HepG2 (cell line): ENCODE results near the gene ABCC3. TPM values are rescaled to one million over a fixed set of nuclear protein-coding genes. Genes with fewer than 3 reads are reported as not detected.

Experiments
- ATAC-seq: fragments of 200-7000 bp; cut with Tn5 transposase; 3 replicates; pipeline ENCODE4 v1.9.1; 2020; ENCODE audit warnings: mild to moderate bottlenecking, moderate library complexity
- BruUV-seq: library from RNA; stranded (reverse); fragments of 400-500 nt; replicated peaks from 2 replicates; lab custom pipeline; 2021; lab: Mats Ljungman, UMichigan
- CTCF ChIA-PET: fragments of 300-600 bp; formaldehyde crosslinking; extraction: SDS; loops from one replicate; lab custom pipeline; 2021; ENCODE audit warnings: low total read pairs, inconsistent platforms, low intra/inter-chr PET ratio; lab: Yijun Ruan, JAX
- POLR2A ChIA-PET: fragments of 350-600 bp; sonication (Branson Sonifier 250); formaldehyde crosslinking; loops from one replicate; lab custom pipeline; 2020; ENCODE audit warnings: antibody characterized with exemption, inconsistent platforms; lab: Yijun Ruan, JAX
- DNase-seq: peaks from one replicate; pipeline ENCODE4 v3.0.0-alpha.2; 2015; ENCODE audit warnings: low spot score
- FAIRE-seq: peaks from 3 replicates; lab custom pipeline; 2011; peaks lifted over from hg19 to GRCh38; lab: Jason Lieb, UNC
- H2AFZ ChIP-seq: one replicate; pipeline ENCODE4 v1.6.1; 2011; ENCODE audit warnings: low read length, inconsistent platforms
- H3K27ac ChIP-seq: fragments of 300-600 bp; 3 replicates; pipeline ENCODE4 v1.8.0; 2011; ENCODE audit warnings: mixed run types, mild to moderate bottlenecking, mixed read lengths, low read length, inconsistent platforms; ENCODE audit not compliant: insufficient read depth; ENCODE audit errors: extremely low read length
- H3K27me3 ChIP-seq, 2 experiments: fragments of 200-600 bp in 1 of 2; 2 replicates in 1 of 2; 3 replicates in 1 of 2; pipeline versions ENCODE4 v1.6.0 to v1.8.0; 2011; ENCODE audit warnings: low read length in 2 of 2, mild to moderate bottlenecking in 2 of 2, moderate library complexity in 2 of 2, inconsistent platforms in 1 of 2; ENCODE audit not compliant: insufficient read depth in 2 of 2, control insufficient read depth in 1 of 2
- H3K36me3 ChIP-seq, 2 experiments: fragments of 200-600 bp in 1 of 2; replicated peaks in 1 of 2; 2 replicates in 1 of 2; 3 replicates in 1 of 2; pipeline versions ENCODE4 v1.5.1 to v1.8.0; 2011; ENCODE audit warnings: low read length in 2 of 2, inconsistent platforms in 1 of 2; ENCODE audit not compliant: insufficient read depth in 2 of 2, control insufficient read depth in 1 of 2
- H3K4me1 ChIP-seq: 2 replicates; pipeline ENCODE4 v1.5.1; 2012; ENCODE audit warnings: low read length, inconsistent platforms; ENCODE audit not compliant: insufficient read depth
- H3K4me2 ChIP-seq: 2 replicates; pipeline ENCODE4 v1.6.0; 2011; ENCODE audit warnings: low read depth, low read length, inconsistent platforms
- H3K4me3 ChIP-seq, 3 experiments: fragments of 200-600 bp in 1 of 3; sonication (generic), shearing (Covaris generic) in 1 of 3; replicated peaks in 1 of 3; 2 replicates each; pipeline ENCODE4 v1.5.1; 2011 to 2016; ENCODE audit warnings: low read length in 3 of 3, inconsistent platforms in 2 of 3, low read depth in 2 of 3, mild to moderate bottlenecking in 2 of 3, control low read depth in 1 of 3, mixed read lengths in 1 of 3; ENCODE audit not compliant: insufficient read depth in 1 of 3
- H3K79me2 ChIP-seq: one replicate; pipeline ENCODE4 v1.6.1; 2011; ENCODE audit warnings: low read length, inconsistent platforms; ENCODE audit not compliant: insufficient read depth
- H3K9ac ChIP-seq: 2 replicates; pipeline ENCODE4 v1.6.0; 2011; ENCODE audit warnings: mild to moderate bottlenecking, low read depth, low read length, inconsistent platforms; ENCODE audit not compliant: insufficient read depth
- H3K9me3 ChIP-seq: 2 replicates; pipeline ENCODE4 v1.5.1; 2012; ENCODE audit warnings: mild to moderate bottlenecking, low read length
- H4K20me1 ChIP-seq: 2 replicates; pipeline ENCODE4 v1.6.0; 2011; ENCODE audit warnings: inconsistent platforms, mild to moderate bottlenecking, low read length, moderate library complexity; ENCODE audit not compliant: insufficient read depth
- CENPX ChIP-seq: sonication (generic); formaldehyde crosslinking; IDR thresholded peaks from 2 replicates; pipeline ENCODE4 v1.9.0; 2021; ENCODE audit warnings: mild to moderate bottlenecking, missing genetic modification reagents, moderate library complexity
- CREB3 ChIP-seq: sonication (generic); formaldehyde crosslinking; IDR thresholded peaks from 2 replicates; pipeline ENCODE4 v1.5.0; 2020; ENCODE audit warnings: missing genetic modification reagents
- EEA1 ChIP-seq: sonication (generic); formaldehyde crosslinking; IDR thresholded peaks from 2 replicates; pipeline ENCODE4 v1.5.1; 2020; ENCODE audit warnings: mild to moderate bottlenecking, missing genetic modification reagents, borderline replicate concordance
- HNRNPUL1 ChIP-seq: fragments of 200-400 bp; formaldehyde crosslinking; IDR thresholded peaks from 2 replicates; pipeline ENCODE4 v1.6.1; 2017; ENCODE audit warnings: low read depth, mild to moderate bottlenecking, low read length, moderate library complexity
- HOMEZ ChIP-seq: IDR thresholded peaks from 2 replicates; pipeline ENCODE4 v1.6.1; 2016; ENCODE audit warnings: low read depth
- IKZF4 ChIP-seq: sonication (generic); formaldehyde crosslinking; IDR thresholded peaks from 2 replicates; pipeline ENCODE4 v1.5.1; 2020; ENCODE audit warnings: borderline replicate concordance, mild to moderate bottlenecking, low read depth, missing genetic modification reagents; ENCODE audit errors: not compliant biosample characterization
- KAT2B ChIP-seq: fragments of 150-350 bp; IDR thresholded peaks from 2 replicates; pipeline ENCODE4 v1.6.1; 2014; ENCODE audit warnings: low read depth, low read length, borderline replicate concordance
- KDM5A ChIP-seq: fragments of 200-600 bp; sonication (generic); IDR thresholded peaks from 2 replicates; pipeline ENCODE4 v1.7.0; 2018; ENCODE audit warnings: antibody characterized with exemption, mild to moderate bottlenecking, low read length, borderline replicate concordance
- KMT2B ChIP-seq: IDR thresholded peaks from 2 replicates; pipeline ENCODE4 v1.6.1; 2016; ENCODE audit warnings: missing genetic modification reagents, missing compliant biosample characterization
- PLSCR1 ChIP-seq: sonication (generic); formaldehyde crosslinking; IDR thresholded peaks from 2 replicates; pipeline ENCODE4 v1.5.0; 2020; ENCODE audit warnings: missing genetic modification reagents, mild to moderate bottlenecking, borderline replicate concordance
- RAD51 ChIP-seq: fragments of 450-650 bp; IDR thresholded peaks from 2 replicates; pipeline ENCODE4 v1.6.1; 2016; ENCODE audit warnings: borderline replicate concordance
- REXO4 ChIP-seq: sonication (generic); formaldehyde crosslinking; IDR thresholded peaks from 2 replicates; pipeline ENCODE4 v1.8.0; 2022; ENCODE audit warnings: missing genetic modification reagents, mild to moderate bottlenecking, borderline replicate concordance
- RNF2 ChIP-seq: fragments of 450-650 bp; conservative IDR thresholded peaks from 2 replicates; pipeline ENCODE4 v1.6.1; 2016; ENCODE audit warnings: low read depth
- SNRNP70 ChIP-seq: fragments of 200-400 bp; formaldehyde crosslinking; IDR thresholded peaks from 2 replicates; pipeline ENCODE4 v1.6.1; 2017; ENCODE audit warnings: mild to moderate bottlenecking, low read depth, low read length, moderate library complexity
- SRY ChIP-seq: sonication (generic); formaldehyde crosslinking; IDR thresholded peaks from 2 replicates; pipeline ENCODE4 v1.8.0; 2022; ENCODE audit warnings: mild to moderate bottlenecking, missing genetic modification reagents
- ZFX ChIP-seq: sonication (generic); formaldehyde crosslinking; IDR thresholded peaks from 2 replicates; pipeline ENCODE4 v1.4.0; 2020; ENCODE audit warnings: mild to moderate bottlenecking, low read depth, missing genetic modification reagents, moderate library complexity
- ZMAT3 ChIP-seq: sonication (generic); formaldehyde crosslinking; conservative IDR thresholded peaks from 2 replicates; pipeline ENCODE4 v1.7.0; 2021; ENCODE audit warnings: missing genetic modification reagents
- ZNF124 ChIP-seq: sonication (generic); formaldehyde crosslinking; IDR thresholded peaks from 2 replicates; pipeline ENCODE4 v1.4.0; 2020; ENCODE audit warnings: missing genetic modification reagents
- ZNF20 ChIP-seq: sonication (generic); formaldehyde crosslinking; IDR thresholded peaks from 2 replicates; pipeline ENCODE4 v1.4.0; 2020; ENCODE audit warnings: mild to moderate bottlenecking, moderate library complexity, missing genetic modification reagents
- ZNF326 ChIP-seq: sonication (generic); formaldehyde crosslinking; IDR thresholded peaks from 2 replicates; pipeline ENCODE4 v1.4.0; 2020; ENCODE audit warnings: missing genetic modification reagents, borderline replicate concordance
- ZNF546 ChIP-seq: sonication (generic); formaldehyde crosslinking; conservative IDR thresholded peaks from 2 replicates; pipeline ENCODE4 v1.8.1; 2023; ENCODE audit warnings: mild to moderate bottlenecking, missing genetic modification reagents
- WGBS: methylation state at CpG from one replicate; pipeline ENCODE4 v1.1.6; 2017; ENCODE audit warnings: low lambda C conversion rate; 5-methylcytosine and 5-hydroxymethylcytosine counted together
- in situ Hi-C: cut with HindIII; loops from 2 replicates; pipeline ENCODE4 v1.10.0; 2017; ENCODE audit warnings: low pct_unique_long_range_greater_than_20kb; ENCODE audit not compliant: extremely low pct_ligation_motif_present
- intact Hi-C: fragments of 100-400 bp; cut with micrococcal nuclease; formaldehyde crosslinking; loops from one replicate; pipeline ENCODE4 v1.10.0; 2022; ENCODE audit not compliant: unreplicated experiment
- polyA plus RNA-seq, 8 experiments: library from polyadenylated mRNA; depleted of rRNA in 3 of 8; stranded (reverse) in 7 of 8; unstranded in 1 of 8; fragments of >200 nt; fragmentation: Illumina TruSeq in 4 of 8; extraction: Trizol in 4 of 8; gene quantifications; 2 replicates each; pipeline versions ENCODE4 v1.2.1 to v1.2.3, GENCODE V29; 2011 to 2016; ENCODE audit warnings: low read depth in 4 of 8, missing spikeins in 1 of 8, mixed read lengths in 1 of 8; ENCODE audit not compliant: insufficient read depth in 1 of 8
- total RNA-seq, 5 experiments: library from RNA; depleted of rRNA; stranded (reverse); fragments of >200 nt; fragmentation: Illumina TruSeq; extraction: Trizol; gene quantifications; 2 replicates each; pipeline ENCODE4 v1.2.3, GENCODE V29; 2016; ENCODE audit warnings: low read depth in 1 of 5

ABCC3 gene
- total and polyA plus RNA-seq, 2 of the 13 experiments (the other 11 are each of a cell fraction or from before 2014, with no cell fraction given): 25.2 to 50.7 TPM

GRCh38 chr17:50707289-50708049 is 72.8 kb downstream of the ABCC3 start, which contains the start of gene ANKRD40:
ANKRD40 (minus strand) TSS chr17:50707914; CDS start chr17:50707654, 260 bp downstream.
- 2% methylated on average over 37 of the region's 74 CpGs for WGBS
- Histone ChIP-seq H3K79me2 (peaks cover 49% of the 10 kb centered on the region), H3K4me3 (peak within 1 kb of the TSS; percentile 87 to 92 (median 88)), H2AFZ (peak within 1 kb of the TSS; percentile 90), H3K9me3 (no peaks in the 10 kb centered on the region), H3K9ac (peak within 1 kb of the TSS; percentile 96), H4K20me1 (no peaks in the 10 kb centered on the region), H3K27me3 (no peaks in the 10 kb centered on the region; a peak in 1 of 5 replicates), H3K36me3 (no peaks in the 10 kb centered on the region; a peak in 3 of 5 replicates), H3K27ac (peak within 1 kb of the TSS; percentile 91), H3K4me1 (peaks cover 56% of the 10 kb centered on the region), H3K4me2 (peak within 1 kb of the TSS; percentile 99)
- peak; percentile 57 for FAIRE-seq
- ChIA-PET CTCF (no interaction called here), POLR2A (interaction anchor here (0.6 to 6.5 kb wide), 14 partner anchors 10 to 206 kb away, joined by 3 to 97 read pairs (median 5); partner anchors contain the start of gene LUC7L3)
- intact Hi-C loops (loop anchor here (2.0 kb wide), 1 partner anchor 49 kb away; no protein-coding TSS in a partner anchor), in situ Hi-C loops (no loop called here)
- BruUV-seq: TSS peak; percentile 83
- peak; percentile 88 for DNase-seq
- peak; percentile 82 for ATAC-seq
- TF ChIP-seq ZMAT3 (CRISPR knock-in tag) (peak; percentile 92), ZNF326 (CRISPR knock-in tag) (no peak), HOMEZ (CRISPR knock-in tag) (no peak), KDM5A (peak; percentile 89), SRY (CRISPR knock-in tag) (peak; percentile 63; the same call in 1 of the 2 replicates), IKZF4 (CRISPR knock-in tag) (peak; percentile 91), REXO4 (CRISPR knock-in tag) (no peak), EEA1 (CRISPR knock-in tag) (peak; percentile 45; the same call in 1 of the 2 replicates), KAT2B (no peak), PLSCR1 (no peak), ZNF20 (CRISPR knock-in tag) (0 out of 2 replicates have a peak, but pooled peaks have one; percentile 40), ZFX (CRISPR knock-in tag) (peak; percentile 99), CENPX (CRISPR knock-in tag) (no peak; the same call in 1 of the 2 replicates), RAD51 (no peak), ZNF546 (CRISPR knock-in tag) (peak; percentile 75; the same call in 1 of the 2 replicates), KMT2B (CRISPR knock-in tag) (peak; percentile 95), HNRNPUL1 (no peak), SNRNP70 (no peak), RNF2 (no peak; the same call in 1 of the 2 replicates), CREB3 (no peak), ZNF124 (CRISPR knock-in tag) (peak; percentile 88)
